Cardiac muscle cell (in vitro differentiated cells and primary cell): ENCODE results near the gene EPB41L5. TPM values are rescaled to one million over a fixed set of nuclear protein-coding genes. Genes with fewer than 3 reads are reported as not detected.
"Not testable (repeated sequence)": the region's sequence is repeated elsewhere in the genome, so short reads cannot be mapped to it uniquely, and the experiment has no call there.

Experiments
- DNase-seq, 2 donors: peaks; one replicate each; pipeline versions ENCODE4 v3.0.0 to v3.0.0-alpha.2; 2010 to 2017; ENCODE audit warnings: low read depth in 1 of 2, low spot score in 1 of 2
- H3K27ac ChIP-seq: fragments of 200-600 bp; sonication (generic); 2 replicates; pipeline ENCODE4 v1.5.1; 2016
- H3K27me3 ChIP-seq: fragments of 200-600 bp; sonication (generic); 2 replicates; pipeline ENCODE4 v1.6.0; 2016; ENCODE audit warnings: control low read depth
- H3K36me3 ChIP-seq: fragments of 200-600 bp; sonication (generic); 2 replicates; pipeline ENCODE4 v1.5.1; 2016; ENCODE audit warnings: control low read depth
- H3K4me1 ChIP-seq: fragments of 200-600 bp; sonication (generic); 2 replicates; pipeline ENCODE4 v1.8.1; 2017; ENCODE audit warnings: low read depth, mild to moderate bottlenecking, mixed run types
- H3K4me3 ChIP-seq: fragments of 200-600 bp; sonication (generic); 2 replicates; pipeline ENCODE4 v1.5.1; 2016; ENCODE audit warnings: mild to moderate bottlenecking
- H3K9me3 ChIP-seq: fragments of 200-600 bp; sonication (generic); 2 replicates; pipeline ENCODE4 v1.5.1; 2017; ENCODE audit warnings: low read depth, mild to moderate bottlenecking, control low read depth
- CTCF ChIP-seq: IDR thresholded peaks from 2 replicates; pipeline ENCODE4 v1.5.1; 2012; ENCODE audit warnings: low read depth, mild to moderate bottlenecking, low read length
- polyA plus RNA-seq: library from polyadenylated mRNA; unstranded; fragments of >200 nt; fragmentation: Nextera tagmentation; extraction: Ambion mirVana; gene quantifications from 2 replicates; pipeline ENCODE4 v1.2.1, GENCODE V29; 2016
- total RNA-seq: library from RNA; depleted of rRNA; stranded (reverse); fragments of >200 nt; gene quantifications from 2 replicates; pipeline ENCODE4 v1.2.3, GENCODE V29; 2016

EPB41L5 gene
- total and polyA plus RNA-seq, 2 experiments from 2014 or later = 14.9 to 24.6 TPM

- no peaks in the 10 kb centered on the region for H3K4me1 ChIP-seq
- H3K27ac ChIP-seq = no peak overlapping the region
- no peak overlapping the region for H3K4me3 ChIP-seq
- TF ChIP-seq CTCF = no peak
- no peaks in the 10 kb centered on the region for H3K9me3 ChIP-seq
- H3K36me3 ChIP-seq = peaks cover 2% of the 10 kb centered on the region
- no peaks in the 10 kb centered on the region for H3K27me3 ChIP-seq
- no peak for DNase-seq
Measured at GRCh38 chr2:120111193-120111592, 98.3 kb downstream of the EPB41L5 start.

GRCh38 chr2:120118018-120118417, 105.1 kb downstream of the EPB41L5 start:
- H3K9me3 ChIP-seq = no peaks in the 10 kb centered on the region
- DNase-seq = no peak
- H3K27ac ChIP-seq = no peak overlapping the region
- no peaks in the 10 kb centered on the region for H3K36me3 ChIP-seq
- H3K4me1 ChIP-seq = no peaks in the 10 kb centered on the region
- H3K4me3 ChIP-seq = no peak overlapping the region
- H3K27me3 ChIP-seq = no peaks in the 10 kb centered on the region
- TF ChIP-seq CTCF = no peak

DNA sequence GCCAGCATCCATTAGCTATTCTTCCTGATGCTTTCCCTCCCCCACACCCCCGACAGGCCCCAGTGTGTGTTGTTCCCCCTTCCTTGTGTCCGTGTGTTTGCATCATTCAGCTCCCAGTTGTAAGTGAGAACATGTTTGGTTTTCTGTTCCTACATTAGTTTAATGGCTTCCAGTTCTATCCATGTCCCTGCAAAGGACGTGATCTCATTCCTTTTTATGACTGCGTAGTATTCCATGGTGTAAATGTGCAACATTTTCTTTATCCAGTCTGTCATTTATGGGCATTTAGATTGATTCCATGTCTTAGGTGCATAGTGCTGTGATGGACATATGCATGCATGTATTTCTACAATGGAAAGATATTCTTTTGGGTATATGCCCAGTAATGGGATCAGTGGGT, 105.6 kb downstream of the EPB41L5 start:
- H3K4me1 ChIP-seq = no peaks in the 10 kb centered on the region
- TF ChIP-seq CTCF = no peak
- no peak overlapping the region for H3K4me3 ChIP-seq
- DNase-seq = no peak
- H3K9me3 ChIP-seq = no peaks in the 10 kb centered on the region
- H3K36me3 ChIP-seq = no peaks in the 10 kb centered on the region
- H3K27me3 ChIP-seq = no peaks in the 10 kb centered on the region
- no peak overlapping the region for H3K27ac ChIP-seq

GRCh38 chr2:120121337-120121736, 108.5 kb downstream of the EPB41L5 start:
- H3K4me1 ChIP-seq, H3K4me3 ChIP-seq, H3K27ac ChIP-seq, H3K9me3 ChIP-seq, H3K27me3 ChIP-seq, DNase-seq, H3K36me3 ChIP-seq: not testable (repeated sequence)

GRCh38 chr2:120123090-120123489, 110.2 kb downstream of the EPB41L5 start:
- Histone ChIP-seq H3K27ac (no peak overlapping the region), H3K9me3 (no peaks in the 10 kb centered on the region), H3K36me3 (peaks cover 7% of the 10 kb centered on the region), H3K27me3 (no peaks in the 10 kb centered on the region), H3K4me1 (no peaks in the 10 kb centered on the region), H3K4me3 (no peak overlapping the region)
- TF ChIP-seq CTCF = no peak
- DNase-seq = no peak

- no peak for DNase-seq
- no peak overlapping the region for H3K27ac ChIP-seq
- no peaks in the 10 kb centered on the region for H3K4me1 ChIP-seq
- H3K9me3 ChIP-seq = no peaks in the 10 kb centered on the region
- peaks cover 7% of the 10 kb centered on the region for H3K36me3 ChIP-seq
- H3K4me3 ChIP-seq = no peak overlapping the region
- H3K27me3 ChIP-seq = no peaks in the 10 kb centered on the region
- no peak for TF ChIP-seq CTCF
Measured at GRCh38 chr2:120125195-120125594, 112.3 kb downstream of the EPB41L5 start.
